Measurements from ENCODE around the gene LRCH3. TPM values are rescaled to one million over a fixed set of nuclear protein-coding genes. Genes with fewer than 3 reads are reported as not detected.

Gene LRCH3
- total RNA-seq, 1 donor: 149 TPM

DNA sequence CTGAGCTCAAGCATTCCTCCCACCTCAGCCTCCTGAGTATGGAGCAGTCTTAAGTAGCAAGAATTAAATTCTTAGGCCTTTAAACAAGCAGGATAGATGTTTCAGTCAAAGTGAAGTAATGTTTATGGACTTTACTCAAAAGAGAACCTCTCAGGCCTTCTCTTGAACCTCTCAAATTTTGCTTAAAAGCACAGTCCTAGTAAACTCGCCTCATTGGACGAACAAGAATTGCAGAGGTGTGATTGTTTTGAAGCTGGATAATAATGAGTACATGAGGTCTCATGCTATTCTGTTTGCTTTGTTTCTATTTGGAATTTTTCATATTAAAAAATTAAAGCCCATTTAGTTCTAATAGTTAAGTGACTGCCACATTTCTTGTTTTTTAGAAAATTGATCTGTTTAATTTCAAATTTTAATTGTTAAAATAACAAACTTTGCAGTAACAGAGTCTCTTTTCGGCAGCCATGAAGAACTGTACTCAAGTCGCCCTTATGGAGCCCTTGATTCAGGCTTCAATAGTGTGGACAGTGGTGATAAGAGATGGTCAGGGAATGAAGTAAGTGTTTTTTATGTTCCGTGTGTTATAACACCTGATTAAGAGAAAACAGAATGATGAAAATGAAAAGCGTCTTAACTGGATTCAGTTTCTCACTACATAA, 39.4 kb downstream of the LRCH3 start:
- no peak for DNase-seq (ENCODE audit: low read depth)
- no peak overlapping the region for H3K4me3 ChIP-seq (ENCODE audit: low read depth, low read length)
- TF ChIP-seq, protein P1, sequence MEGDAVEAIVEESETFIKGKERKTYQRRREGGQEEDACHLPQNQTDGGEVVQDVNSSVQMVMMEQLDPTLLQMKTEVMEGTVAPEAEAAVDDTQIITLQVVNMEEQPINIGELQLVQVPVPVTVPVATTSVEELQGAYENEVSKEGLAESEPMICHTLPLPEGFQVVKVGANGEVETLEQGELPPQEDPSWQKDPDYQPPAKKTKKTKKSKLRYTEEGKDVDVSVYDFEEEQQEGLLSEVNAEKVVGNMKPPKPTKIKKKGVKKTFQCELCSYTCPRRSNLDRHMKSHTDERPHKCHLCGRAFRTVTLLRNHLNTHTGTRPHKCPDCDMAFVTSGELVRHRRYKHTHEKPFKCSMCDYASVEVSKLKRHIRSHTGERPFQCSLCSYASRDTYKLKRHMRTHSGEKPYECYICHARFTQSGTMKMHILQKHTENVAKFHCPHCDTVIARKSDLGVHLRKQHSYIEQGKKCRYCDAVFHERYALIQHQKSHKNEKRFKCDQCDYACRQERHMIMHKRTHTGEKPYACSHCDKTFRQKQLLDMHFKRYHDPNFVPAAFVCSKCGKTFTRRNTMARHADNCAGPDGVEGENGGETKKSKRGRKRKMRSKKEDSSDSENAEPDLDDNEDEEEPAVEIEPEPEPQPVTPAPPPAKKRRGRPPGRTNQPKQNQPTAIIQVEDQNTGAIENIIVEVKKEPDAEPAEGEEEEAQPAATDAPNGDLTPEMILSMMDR (IDR thresholded peaks at IDR 0.05; ENCODE audit: insufficient read depth, low read depth, low read length): no peak

DNA sequence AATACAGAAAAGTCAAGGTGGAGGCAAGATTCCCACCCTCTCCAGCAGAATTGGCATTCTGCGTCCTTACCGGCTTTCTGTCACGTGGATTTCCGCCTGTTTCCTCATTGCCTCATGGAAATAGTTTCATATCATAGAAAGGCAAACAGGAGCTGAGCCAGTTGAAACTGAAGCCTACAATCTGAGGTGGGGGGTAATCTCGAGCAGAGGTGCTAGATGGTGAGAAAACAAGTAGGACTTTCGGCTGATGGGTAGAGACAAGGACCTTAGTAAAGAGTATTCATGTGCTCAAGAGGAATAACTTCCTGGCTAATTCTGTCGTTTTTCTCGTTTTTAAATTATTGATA, 39.9 kb downstream of the LRCH3 start:
- DNase-seq (ENCODE audit: low read depth): no peak
- TF ChIP-seq, protein P1 (IDR thresholded peaks at IDR 0.05; ENCODE audit: insufficient read depth, low read depth, low read length): no peak
- H3K4me3 ChIP-seq (ENCODE audit: low read depth, low read length): no peak overlapping the region

GRCh38 chr3:197833930-197834715, 43.1 kb downstream of the LRCH3 start:
- DNase-seq (ENCODE audit: low read depth): no peak
- TF ChIP-seq, protein P1 (IDR thresholded peaks at IDR 0.05; ENCODE audit: insufficient read depth, low read depth, low read length): no peak
- H3K4me3 ChIP-seq (ENCODE audit: low read depth, low read length): no peak overlapping the region

GRCh38 chr3:197835509-197835908, 44.5 kb downstream of the LRCH3 start:
- no peak for DNase-seq (ENCODE audit: low read depth)
- no peak overlapping the region for H3K4me3 ChIP-seq (ENCODE audit: low read depth, low read length)
- TF ChIP-seq, protein P1 (IDR thresholded peaks at IDR 0.05; ENCODE audit: insufficient read depth, low read depth, low read length): no peak

DNA sequence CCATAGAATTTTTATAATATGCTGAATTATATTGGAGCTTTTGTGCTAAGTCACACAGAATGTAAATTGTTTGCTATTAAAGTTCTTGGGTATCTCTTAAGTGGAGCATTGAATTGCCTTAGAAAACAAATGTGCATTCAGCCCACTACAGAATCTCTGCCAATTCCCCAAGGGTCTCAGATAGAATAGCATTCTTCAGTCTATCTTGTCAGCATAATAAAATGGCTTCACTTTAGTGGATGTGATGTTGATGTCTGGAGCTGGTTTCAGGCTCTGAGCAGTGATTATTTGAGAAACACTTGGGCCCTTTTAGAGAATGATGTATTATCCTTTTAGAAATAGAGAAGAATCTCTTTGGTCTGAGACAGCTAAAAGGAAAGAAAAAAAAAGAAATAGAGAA, 45.2 kb downstream of the LRCH3 start:
- TF ChIP-seq, protein P1 (IDR thresholded peaks at IDR 0.05; ENCODE audit: insufficient read depth, low read depth, low read length): no peak
- no peak for DNase-seq (ENCODE audit: low read depth)

DNA sequence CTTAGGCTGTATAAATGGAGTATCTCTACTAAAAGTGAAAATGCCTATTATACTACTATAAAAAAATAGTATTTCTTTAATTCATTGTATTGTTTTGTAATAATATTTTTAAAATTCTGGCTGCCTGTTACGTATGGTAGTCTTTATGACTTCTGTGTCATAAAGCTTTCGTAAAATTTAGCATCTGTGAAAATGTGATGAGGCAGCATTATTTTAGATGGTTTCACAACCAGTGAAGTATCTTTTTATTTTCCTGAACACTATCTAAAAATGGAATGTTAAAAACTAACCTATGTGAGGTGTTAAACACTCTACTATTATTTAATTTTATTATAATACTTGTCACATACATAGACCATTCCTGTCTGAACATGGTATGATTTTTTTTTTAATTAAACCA, 46.2 kb downstream of the LRCH3 start:
- TF ChIP-seq, protein P1 (IDR thresholded peaks at IDR 0.05; ENCODE audit: insufficient read depth, low read depth, low read length): no peak
- H3K4me3 ChIP-seq (ENCODE audit: low read depth, low read length): no peak overlapping the region
- DNase-seq (ENCODE audit: low read depth): no peak

More for the DNA sequence above, 45.2 kb downstream of the LRCH3 start:
- H3K4me3 ChIP-seq (ENCODE audit: low read depth, low read length): no peak overlapping the region
